ENCODE measurements around the gene PES1.
"Not testable (repeated sequence)": the region's sequence is repeated elsewhere in the genome, so short reads cannot be mapped to it uniquely, and the experiment has no call there.

The PES1 gene

GRCh38 chr22:30551813-30552212, 39.9 kb downstream of the PES1 start:
- not testable (repeated sequence) for FAIRE-seq

DNA sequence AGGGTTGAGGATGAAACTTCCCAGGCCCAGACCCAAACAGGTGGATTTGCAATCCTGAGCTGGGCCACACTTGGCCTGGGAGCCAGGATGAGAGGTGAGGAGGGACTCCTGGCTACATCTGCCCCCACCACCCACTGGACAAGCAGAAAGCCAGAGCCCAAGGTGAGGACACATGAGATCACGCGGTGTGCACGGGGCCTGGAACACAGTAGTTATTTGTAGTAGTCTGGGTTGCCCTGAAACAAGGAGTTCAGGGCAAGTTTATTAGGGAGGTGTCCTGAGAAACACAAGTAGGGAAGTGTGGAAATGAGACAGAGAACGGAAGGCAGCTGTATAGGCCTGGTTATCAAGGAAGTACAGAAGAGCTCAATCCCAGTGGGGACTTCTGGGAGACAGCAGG, 44.5 kb downstream of the PES1 start:
- FAIRE-seq, result no peak

GRCh38 chr22:30546616-30547015, 45.1 kb downstream of the PES1 start, which contains the start of gene SEC14L6:
Gene SEC14L6, minus strand, starts transcription at chr22:30546741. Its CDS starts 59 bp downstream, at chr22:30546682.
- FAIRE-seq, result no peak

GRCh38 chr22:30542811-30543188, 48.9 kb downstream of the PES1 start:
- no peak for FAIRE-seq

GRCh38 chr22:30541961-30542810, 49.5 kb downstream of the PES1 start:
- no peak for FAIRE-seq

- not testable (repeated sequence) for FAIRE-seq
Observed at GRCh38 chr22:30541511-30541910, 50.2 kb downstream of the PES1 start.

DNA sequence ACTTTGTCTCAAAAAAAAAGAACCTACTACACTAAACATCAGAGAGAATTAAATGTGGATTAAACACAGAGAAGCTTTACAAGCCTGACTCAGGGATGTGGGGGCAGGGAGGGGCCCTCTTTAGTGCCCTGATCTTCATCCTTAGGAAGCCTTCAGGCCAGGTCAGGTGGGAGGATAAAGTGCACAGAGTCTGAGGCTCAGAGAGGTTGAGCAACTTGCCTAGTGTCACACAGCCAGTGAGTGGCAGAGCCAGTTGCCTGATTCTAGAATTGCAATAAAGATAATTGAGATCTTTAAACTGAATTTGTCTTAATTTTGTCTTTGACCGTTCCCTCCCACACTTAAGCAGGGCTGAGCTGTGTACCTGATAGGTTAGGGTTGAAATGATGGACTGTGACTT, 52.3 kb downstream of the PES1 start:
- FAIRE-seq, result no peak

DNA sequence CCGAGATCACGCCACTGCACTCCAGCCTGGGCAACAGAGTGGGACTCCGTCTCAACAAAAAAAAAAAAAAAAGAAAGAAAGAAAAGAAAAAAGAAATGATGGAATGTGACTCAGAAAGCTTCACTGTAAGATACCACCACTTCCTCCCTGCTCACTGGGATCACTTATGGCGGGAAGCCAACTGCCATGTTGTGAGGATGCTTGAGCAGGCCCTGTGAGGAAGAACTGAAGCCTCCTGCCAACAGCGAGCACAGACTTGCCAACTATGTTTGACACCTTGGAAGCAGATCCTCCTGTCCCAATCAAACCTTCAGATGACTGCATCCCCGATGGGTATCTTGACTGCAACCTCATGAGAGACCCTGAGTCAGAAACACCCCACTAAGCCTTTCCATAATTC, 53.4 kb downstream of the PES1 start:
- FAIRE-seq, result no peak

DNA sequence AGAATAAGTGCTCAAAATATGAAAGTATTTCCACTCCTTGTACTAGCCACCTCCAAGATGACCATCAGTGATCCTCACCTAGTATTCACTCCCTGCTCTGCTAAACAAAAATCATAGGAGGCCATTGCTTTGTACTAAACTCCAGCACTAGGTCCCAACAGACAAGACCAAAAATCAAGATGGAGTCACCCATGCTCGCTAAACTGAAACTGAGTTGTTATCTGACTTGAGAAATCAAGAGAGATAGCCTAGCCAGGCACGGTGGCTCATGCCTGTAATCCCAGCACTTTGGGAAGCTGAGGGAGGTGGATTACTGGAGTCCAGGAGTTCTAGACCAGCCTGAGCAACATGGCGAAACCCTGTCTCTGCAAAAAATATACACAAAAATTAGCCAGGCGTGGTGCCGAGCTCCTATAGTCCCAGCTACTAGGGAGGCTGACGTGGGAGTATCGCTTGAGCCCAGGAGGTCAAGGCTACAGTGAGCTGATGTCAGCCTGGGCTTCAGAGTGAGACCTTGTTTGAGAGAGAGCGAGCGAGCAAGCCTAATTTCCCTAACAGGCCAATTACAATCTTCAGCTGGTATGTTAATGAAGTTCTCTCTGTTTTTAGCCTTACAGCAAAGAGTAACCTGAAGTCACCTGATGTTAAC, 54.5 kb downstream of the PES1 start:
- FAIRE-seq, result no peak

DNA sequence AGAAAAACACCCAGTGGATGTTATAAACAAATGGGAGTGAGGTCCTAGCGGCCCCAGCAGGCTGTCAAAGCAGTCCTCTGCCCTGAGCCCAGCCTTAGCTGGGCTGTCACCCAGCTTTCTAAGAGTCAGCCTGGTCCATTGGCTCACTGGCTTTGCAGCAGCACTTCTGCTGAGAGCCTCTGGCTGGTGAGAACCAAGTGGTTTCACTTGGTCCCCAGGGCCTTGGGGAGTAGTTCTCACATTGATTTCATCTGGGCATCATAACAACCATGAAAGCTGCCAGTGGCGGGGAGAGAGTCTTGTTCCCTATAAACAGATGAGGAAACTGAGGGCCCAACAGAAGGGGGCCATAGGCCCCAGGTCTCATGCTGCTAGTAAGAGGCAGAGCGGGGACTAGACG, 56.5 kb downstream of the PES1 start:
- no peak for FAIRE-seq

- no peak for FAIRE-seq
Observed at GRCh38 chr22:30531651-30532608, 59.8 kb downstream of the PES1 start.

- FAIRE-seq, result no peak
Observed at GRCh38 chr22:30526656-30527055, 65.1 kb downstream of the PES1 start.
